ENCODE measurements around the gene KLC1.
"Not testable (repeated sequence)": the region's sequence is repeated elsewhere in the genome, so short reads cannot be mapped to it uniquely, and the experiment has no call there.

KLC1 gene

DNA sequence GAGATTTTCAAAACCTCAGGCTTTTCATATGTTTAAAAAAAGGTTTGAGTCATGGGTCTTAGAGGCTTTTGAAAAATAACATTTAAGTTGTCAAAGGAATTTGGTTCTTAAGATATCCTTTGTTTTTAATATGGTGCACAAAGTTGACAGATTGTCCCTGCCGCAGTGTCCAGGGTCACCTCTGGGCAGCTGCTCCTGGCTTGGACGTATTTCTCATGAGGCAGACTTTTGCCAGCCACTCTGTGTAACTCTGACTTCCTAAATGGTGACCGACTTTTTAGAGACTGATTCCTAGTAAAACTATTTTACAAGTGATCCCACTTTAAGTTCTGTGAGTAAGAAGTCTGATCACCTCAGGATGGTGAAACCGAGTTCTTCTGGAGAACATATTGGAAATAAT, 58.7 kb downstream of the KLC1 start:
- in situ Hi-C loops (cut with HindIII; ENCODE audit: low sequenced_read_pairs): no loop called here

DNA sequence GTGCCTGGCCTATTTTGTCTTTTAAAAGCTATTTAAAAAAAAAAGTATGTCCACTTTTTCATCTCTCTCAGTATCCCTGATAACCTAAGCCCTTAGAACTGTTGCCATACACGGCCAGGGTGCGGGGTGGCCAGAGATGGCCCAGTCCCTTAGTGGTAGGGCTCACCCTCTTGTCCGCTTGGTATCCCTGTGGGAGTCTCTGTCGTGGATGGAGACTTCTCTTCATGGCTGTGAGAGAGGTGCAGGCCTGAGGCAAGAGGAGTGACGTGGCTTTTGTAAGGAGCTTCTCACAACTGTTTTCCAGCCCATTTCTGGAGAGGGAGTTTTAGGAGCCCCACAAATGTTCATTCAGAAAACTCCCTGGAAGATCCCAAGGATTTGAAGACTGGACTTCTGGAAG, 59.4 kb downstream of the KLC1 start:
- in situ Hi-C loops (cut with HindIII; ENCODE audit: low sequenced_read_pairs): no loop called here

DNA sequence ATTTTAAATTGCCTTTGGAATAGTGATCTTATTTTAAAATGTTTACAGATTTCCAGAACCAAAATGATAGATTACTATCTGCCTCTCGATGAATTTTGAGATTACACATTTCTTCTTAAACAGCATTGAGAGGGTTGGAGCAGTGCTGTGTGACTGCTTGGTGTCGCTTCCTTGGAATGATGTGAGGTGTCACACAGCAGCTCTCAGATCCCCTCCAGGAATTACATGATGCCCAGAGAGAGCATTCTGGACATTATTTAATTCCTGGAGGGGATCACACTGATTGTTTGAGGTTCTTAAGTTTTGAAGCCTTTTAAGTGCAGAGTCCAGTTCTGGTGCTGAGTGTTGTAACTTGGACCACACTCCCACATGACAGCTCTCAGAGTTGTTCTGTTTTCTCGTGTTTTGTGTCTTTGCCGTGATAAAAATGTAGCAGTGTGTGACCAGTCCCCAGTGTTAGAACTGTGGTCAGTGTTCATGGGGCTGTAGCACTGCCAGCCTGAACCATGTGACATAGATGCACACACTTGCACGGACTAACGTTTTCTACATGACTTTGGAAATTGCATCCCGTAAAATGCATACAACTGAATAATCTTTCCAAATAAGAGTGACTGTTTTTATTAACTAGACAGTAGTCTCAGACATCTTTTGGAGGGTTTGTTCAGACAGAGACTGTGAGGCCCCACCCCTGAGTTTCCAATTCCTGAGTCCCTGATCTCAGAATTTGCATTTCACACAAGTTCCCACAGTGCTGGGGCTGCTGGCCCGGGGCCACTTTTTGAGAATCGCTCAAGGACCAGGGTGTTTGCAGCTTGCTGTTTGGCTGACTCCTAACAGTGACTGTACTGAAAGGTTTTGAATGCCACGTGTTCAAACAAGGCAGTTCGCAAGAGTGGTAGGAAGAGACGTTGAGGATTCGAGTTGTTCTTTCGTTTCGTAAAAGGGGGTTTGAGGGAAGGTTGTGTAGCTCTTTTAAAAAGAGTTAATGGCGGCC, 60.2 kb downstream of the KLC1 start:
- in situ Hi-C loops (cut with HindIII; ENCODE audit: low sequenced_read_pairs): no loop called here

DNA sequence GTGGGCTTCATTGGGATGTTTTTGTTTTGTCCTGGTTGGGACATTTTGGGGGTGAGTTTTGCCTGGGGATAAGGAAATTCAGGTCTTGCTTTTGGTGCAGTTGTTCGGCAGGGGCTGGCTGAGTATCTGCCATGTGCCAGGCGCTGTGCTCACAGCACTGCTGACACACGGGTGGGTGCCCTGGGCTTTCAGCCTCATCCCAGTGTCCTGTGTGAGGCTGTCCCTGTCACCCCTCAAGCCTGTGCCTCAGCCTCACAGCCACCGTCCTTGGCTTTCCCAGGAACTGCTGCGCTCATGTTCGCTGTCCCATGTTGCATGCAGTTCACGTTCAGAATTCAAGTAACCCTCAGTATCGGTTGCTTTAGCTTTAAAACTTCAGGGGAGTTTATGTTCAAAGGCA, 61.3 kb downstream of the KLC1 start:
- in situ Hi-C loops (cut with HindIII; ENCODE audit: low sequenced_read_pairs): no loop called here

DNA sequence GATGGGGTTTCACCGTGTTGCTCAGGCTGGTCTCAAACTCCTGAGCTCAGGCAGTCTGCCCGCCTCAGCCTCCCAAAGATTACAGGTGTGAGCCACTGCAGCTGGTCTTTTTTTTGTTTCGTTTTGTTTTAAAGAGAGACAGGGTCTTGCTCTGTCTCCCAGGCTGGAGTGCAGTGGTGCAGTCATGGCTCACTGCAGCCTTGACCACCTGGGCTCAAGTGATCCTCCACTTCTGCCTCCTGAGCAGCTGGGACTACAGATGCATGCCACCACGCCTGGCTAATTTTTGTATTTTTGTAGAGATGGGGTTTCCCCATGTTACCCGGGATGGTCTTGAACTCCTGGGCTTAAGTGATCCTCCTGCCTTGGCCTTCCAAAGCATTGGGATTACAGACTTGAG, 62.6 kb downstream of the KLC1 start:
- in situ Hi-C loops (cut with HindIII; ENCODE audit: low sequenced_read_pairs): not testable (repeated sequence)

DNA sequence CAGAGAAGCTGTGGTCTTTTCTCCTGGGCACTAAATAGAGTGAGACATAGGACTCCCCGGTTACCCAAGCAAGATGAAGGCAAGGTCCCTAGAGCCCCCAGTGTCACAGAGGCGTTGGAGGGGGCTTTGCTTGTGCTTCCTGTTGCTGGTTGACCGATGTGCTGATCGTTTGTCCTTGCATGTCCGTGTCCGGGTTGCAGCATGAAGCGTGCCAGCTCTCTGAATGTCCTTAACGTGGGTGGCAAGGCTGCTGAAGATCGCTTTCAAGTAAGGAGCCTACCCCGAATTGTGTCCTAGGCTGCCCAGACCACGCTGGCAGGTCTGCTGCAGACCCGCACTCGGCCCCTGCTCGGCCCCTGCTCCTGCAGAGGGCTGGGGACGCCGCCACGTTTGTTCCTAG, 63.1 kb downstream of the KLC1 start:
- in situ Hi-C loops (cut with HindIII; ENCODE audit: low sequenced_read_pairs): no loop called here

DNA sequence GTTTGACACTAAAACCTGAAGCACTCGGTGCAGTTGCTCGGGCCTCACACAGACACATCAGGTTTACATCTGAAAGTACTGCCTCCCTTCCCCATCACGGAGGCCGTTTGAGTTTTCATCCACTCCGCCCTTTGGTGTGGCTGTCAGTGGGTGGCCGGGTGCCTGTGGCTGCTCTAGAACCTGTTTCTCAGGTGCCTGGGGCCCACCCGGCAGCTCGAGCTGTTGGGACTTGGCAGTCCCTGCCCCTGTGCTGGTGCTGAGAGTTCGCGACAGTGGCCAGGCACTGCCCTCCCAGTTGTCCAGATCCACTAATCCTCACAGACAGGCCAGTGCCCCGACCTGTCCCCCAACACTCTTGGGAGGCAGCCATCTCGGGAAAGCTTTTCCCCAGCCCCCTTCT, 63.9 kb downstream of the KLC1 start:
- in situ Hi-C loops (cut with HindIII; ENCODE audit: low sequenced_read_pairs): no loop called here

DNA sequence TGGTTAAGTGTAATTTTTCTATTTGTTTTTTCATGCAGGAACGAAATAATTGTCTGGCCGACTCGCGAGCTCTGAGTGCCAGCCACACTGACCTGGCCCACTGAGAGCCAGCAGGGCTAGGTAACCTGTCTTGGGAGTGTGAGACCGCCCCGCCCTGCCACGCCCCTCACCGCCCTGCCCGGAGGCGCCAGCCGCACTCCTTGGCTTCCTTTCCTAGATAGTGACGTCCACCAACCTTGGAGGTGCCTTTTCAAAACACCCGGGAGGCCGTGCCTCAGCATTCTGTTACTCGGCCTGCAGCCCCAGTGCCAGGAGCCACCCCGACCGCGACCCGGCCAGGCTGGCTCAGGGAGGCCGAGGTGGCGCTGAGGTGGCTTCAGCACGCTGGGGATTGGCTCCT, 64.5 kb downstream of the KLC1 start:
- in situ Hi-C loops (cut with HindIII; ENCODE audit: low sequenced_read_pairs): no loop called here

DNA sequence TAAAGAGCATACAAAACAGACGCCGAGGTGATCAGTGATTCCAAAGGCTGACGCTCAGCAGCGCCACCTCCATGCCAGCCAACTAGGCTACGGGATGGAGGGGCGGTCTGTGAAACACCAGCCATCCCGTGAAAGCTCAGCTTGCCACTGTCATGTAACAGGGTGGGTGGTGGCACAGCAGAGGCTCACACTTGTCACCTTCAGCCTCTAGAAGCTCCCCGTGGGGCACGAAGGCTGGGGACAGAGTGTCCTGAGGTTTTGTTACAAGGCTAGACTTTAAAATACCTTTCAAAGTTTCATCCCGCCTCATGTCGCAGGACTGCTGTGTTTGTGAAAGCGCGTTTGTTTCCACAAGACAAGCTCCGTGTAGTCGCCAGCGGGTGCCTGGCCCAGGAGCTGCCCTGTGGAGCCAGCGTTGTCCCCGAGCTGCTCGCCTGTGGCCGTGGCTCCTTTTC, 65.6 kb downstream of the KLC1 start:
- in situ Hi-C loops (cut with HindIII; ENCODE audit: low sequenced_read_pairs): no loop called here

DNA sequence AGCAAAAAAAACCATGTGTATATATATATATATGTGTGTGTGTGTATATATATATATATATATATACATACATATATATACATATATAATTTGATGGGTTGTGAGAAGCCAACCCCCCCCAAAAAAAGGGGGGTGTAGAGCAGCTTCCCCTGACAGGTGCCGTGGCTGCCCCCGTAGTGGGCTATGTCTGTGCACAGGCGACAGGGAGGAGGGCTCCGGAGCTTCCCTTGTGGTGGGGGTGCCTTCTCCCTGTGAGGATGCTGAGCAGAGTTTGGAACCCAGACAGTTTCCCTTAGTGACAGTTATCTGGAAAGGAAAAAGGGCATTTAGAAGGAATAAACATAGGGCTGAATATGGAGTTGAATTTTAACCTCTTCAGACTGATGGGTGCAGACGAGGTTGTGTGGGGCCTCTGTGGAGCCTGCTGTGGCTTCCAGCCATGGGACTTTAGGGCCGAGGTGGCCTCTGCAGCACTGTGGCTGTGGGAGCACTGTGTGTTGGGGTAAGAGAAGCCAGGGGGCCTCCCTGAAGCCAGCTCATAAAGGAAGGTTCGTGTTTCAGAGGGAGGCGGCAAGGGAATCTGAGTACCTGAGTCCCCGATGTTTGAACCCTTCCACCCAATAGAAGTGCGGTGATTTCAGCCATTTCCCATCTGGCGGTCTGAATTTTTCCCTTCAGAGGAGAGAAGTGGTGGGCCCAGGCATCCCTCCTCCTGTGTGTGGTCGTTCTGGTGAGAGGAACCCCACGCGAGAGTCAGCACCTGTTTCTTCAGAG, 66.5 kb downstream of the KLC1 start:
- in situ Hi-C loops (cut with HindIII; ENCODE audit: low sequenced_read_pairs): no loop called here

DNA sequence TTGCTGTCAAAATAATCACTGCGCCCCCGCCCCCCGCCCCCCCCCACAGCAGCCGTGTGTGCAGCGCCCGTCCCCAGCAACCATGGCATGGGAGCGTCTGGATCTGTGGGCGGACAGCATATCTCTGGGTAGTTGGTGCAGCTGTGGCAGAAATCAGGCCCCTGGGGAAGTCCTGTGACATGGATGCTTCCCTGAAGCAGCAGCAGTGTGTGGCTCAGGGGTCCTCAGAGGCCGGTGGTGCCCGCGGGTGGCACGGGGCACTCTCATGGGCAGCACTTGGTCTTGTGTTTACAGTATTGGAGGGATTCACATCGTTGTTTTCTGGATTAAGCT, 67.0 kb downstream of the KLC1 start:
- in situ Hi-C loops (cut with HindIII; ENCODE audit: low sequenced_read_pairs): no loop called here

DNA sequence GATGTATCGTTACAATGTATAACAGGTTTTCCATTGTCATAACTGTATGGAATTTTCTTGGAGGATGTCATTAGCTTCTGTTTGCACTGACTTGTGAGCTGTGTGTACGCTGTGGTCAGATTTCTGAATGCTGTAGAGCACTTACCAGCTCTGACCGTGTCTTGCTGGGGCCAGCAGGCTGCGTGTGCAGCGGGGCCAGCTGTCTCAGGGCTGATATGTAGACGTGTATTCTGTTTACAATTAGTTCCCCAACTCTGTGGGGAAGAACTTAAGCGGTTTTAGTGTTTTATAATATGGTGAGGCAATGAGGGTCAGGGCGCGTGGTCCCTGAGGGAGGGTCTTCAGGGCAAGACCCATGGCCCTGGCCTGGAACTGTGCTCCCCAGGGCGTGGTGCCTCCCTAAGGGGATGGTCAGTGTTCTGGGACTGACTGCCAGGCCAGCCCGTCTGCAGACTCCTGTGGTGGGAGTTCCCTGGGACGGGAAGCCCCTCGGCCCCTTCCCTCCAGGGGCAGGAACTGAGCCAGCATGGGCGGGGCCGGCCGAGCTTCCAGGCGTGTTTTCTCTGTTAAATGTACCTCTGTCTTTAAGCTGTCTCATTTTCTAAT, 67.6 kb downstream of the KLC1 start:
- in situ Hi-C loops (cut with HindIII; ENCODE audit: low sequenced_read_pairs): no loop called here

DNA sequence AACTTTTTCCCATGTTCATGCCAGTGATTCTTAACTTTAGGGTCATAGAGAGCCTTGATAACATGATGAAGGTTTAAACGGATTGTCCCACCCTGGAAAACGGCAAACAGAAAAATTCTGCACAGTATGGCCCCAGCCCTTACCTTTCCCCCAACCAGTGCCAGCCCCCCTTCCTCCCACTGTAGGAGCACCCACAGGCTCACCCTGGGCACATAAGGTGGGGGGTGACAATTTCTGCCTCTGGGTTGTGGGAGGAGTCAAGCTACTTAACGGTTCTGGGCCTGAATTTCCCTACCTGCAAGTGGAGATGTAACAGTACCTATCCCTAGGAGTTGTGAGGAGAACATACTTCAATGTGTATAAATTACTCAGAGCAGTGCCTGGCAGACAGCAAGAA, 68.2 kb downstream of the KLC1 start:
- in situ Hi-C loops (cut with HindIII; ENCODE audit: low sequenced_read_pairs): no loop called here

DNA sequence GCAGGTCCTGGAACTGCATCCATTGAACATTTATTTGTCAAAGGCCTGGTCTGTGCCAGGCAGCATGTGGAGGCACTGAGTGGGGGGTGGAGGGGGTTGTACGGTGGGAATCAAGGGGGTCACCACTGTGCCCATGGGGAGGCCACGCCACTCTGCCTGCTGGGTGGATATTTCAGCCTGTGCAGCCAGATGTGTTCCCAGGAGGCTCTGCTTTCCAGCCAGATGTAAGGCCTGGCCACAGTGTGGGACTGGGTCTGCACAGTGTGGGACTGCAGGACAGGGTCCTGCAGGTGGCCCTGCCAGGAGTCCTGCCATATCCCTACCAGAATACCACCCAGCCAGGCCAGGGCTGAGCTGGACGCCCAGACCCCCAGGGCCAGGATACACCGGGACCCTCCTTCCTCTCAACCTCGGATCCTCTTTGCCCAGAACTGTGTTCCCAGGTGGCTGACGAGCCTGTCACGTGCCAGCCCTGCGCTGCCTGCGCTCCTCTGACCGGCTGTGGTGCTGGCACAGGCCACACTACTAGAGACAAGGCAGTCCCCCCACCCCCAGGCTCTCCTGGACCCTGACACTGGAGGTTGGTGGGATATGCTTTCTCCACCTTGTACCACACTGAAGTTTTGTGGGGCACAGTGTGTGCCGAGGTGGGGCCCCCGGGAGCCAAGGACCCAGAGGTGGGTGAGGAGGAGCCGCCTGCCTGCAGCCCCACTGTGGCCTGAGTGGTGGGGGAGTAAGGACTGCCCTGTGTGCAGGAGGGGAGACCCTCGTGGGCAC, 68.8 kb downstream of the KLC1 start:
- in situ Hi-C loops (cut with HindIII; ENCODE audit: low sequenced_read_pairs): no loop called here

DNA sequence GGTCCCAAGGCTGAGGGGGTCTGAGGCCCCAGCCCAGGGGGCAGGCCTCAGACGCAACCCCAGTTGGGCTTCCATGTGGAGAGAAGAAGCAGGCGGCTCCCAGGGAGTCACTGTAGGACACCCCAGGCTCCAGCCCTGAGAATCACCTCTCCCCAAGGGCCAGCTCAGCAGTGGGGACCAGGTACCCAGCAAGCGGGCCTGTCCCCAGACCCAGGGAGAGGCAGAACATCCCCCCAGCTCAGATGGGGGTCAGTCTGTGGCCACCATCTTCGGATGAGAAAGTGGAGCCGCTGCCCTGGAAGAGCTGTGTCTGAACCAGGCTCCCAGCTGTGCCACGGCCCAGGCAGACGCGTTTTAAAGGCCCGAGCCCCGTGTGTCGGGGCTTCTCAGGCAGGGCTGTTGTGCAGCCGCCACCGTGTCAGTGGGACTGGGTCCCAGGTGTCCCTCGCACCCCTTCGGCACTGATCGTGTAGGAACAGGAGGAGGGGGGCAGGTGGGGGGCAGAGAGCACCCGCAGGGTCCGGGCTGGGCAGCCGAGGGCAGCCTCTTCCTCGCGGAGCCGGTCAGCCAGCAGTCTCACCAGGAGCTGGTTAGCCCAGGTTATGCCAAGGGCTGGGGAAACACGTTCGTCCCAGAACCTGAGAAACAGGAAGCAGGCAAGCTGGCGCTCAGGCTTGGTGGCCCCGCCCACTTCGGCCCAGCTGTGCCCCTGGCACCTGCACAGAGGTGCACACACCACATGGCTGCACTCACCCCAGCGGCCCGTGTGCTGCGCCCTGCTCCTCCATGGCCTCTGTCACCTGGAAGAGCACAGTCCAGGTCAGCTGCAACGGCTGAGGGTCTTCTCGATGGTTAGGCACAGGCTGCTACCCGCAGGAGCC, 69.6 kb downstream of the KLC1 start:
- in situ Hi-C loops (cut with HindIII; ENCODE audit: low sequenced_read_pairs): no loop called here

DNA sequence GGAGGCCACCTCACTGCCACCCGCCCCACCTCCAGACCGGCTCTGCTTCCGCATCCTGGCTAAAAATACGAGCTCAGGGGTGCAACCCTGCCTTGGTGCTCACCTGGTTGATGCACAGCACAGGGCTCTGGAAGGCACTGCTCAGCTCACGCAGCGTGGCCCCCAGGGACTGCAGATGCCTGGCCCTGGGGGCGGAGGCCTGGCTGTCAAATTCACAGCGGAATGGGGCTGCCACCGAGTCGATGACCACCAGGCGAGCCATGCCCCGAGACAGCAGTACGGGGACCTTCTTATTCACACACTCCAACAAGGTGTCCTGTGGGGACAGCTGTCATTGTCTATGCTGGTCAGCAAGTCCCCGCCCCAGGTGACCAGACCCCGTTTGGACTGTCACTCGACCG, 70.2 kb downstream of the KLC1 start:
- in situ Hi-C loops (cut with HindIII; ENCODE audit: low sequenced_read_pairs): no loop called here

DNA sequence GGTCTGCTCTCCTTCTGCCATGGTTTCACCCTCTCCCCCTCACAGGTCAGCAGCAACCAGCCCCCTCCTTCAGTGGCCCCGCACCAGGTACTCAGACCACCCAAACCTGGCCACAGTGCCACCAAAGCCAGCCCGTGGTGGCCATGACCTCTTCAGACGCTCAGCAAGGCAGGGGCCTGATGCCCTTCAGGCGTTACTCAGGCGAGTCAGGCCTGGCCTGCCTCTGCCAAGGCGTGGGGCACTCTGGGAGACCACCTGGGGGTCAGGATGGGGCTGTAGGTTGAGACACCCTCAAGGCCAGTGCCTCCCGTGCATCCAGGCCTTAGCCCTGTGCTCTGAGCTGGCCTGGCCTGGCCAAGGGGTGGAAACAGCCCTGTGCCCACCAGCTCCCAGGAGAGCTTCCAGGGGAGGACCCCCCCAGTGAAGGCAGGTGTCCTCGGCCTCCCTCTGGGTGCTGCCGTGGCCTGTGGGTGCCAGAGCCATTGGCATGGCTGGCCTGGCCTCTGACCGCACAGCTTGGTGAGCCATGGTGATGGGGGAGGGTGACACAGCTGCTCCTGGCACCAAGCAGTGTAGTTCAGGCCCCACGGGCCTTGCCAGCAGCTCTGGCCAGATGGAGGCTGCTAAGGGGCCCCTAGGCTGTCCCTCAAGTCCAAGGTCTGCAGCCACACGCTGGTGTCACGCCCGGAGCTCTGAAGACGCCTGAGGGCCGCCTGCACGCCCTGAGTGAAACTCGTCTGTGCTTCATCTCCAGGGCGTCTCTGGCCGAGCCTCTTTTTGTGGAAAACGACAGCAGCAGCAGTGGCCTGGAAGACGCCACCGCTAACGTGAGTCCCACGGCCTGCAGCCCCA, 71.1 kb downstream of the KLC1 start:
- in situ Hi-C loops (cut with HindIII; ENCODE audit: low sequenced_read_pairs): no loop called here

DNA sequence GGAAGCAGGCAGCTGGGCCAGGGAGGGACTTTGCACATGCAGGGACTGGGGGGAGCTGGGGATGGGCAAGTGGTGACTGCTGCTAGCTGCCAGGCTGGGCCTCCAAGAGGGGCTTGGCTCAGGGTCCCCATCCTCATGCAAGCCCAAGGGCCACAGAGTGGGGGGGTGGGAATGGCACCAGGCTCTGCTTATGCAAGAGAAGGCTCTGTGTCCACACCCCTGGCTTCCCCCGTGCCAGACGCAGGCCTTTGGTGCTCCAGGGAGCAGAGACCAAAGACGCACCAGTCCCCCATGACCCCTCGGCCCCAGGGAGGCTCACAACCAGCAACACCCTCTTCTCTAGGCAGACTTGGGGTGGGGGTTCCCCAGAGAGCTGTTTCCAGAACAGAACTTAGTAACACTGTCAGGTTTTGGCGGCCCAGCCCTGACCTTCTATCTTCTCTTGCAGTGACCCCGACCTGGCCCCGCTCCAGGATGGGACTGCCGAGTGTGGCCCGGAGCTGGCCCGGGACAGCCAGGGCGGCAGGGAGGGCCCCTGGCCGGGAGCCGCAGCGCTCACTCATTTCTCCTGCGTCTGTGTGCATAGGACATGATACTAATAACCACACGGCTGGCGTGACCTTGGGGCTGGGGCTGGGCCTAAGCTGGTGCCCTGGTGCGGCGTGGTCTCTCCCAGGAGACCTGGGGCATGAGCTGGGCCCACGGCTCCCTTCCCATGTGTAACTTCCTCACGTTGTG, 71.9 kb downstream of the KLC1 start:
- in situ Hi-C loops (cut with HindIII; ENCODE audit: low sequenced_read_pairs): no loop called here
